CD4-positive, alpha-beta T cell treated with Interleukin-12 subunit alpha and Interleukin-12 subunit beta, for 1 hour (primary cell): ENCODE data around the gene MEF2D.
A peak's percentile ranks its signal among the peaks of the same experiment; 100 is the strongest.

ENCODE experiments used
- DNase-seq: peaks from one replicate; pipeline ENCODE4 v3.0.0-alpha.2; 2020

MEF2D gene

DNA sequence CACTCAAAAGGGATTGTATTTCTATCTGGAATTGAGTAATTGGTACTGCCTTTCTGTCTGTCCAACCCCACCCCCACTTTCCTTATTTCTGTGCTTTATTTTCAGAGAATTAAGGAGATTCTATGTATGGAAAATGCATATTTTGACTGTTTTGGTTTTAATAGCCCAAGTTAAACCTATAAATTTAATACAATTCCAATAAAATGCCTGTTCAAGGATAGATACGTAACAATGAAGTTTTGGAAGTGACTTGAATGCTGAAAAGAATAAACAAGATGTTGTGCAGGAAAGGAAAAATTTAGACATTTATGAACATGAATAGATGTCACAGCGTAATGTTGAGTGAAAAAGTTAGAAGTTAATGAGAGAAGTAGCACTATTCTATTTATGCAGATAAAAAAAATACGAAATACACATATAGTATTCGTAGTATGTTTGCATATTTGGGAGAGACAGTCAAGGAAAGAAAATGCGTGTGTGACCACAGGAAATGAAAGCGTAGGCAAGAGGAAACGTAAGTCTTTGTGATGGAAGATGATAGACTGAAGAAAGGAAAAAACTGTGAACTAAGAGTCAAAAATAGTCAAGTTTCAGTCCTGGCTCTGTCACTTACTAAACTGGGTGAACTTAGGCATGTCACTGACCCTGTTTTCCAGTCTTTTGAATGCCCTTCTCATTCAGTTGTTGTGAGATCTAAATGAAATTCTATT, 62.1 kb downstream of the MEF2D start:
- no peak for DNase-seq

GRCh38 chr1:156437037-156437867, 63.3 kb downstream of the MEF2D start:
- no peak for DNase-seq

DNA sequence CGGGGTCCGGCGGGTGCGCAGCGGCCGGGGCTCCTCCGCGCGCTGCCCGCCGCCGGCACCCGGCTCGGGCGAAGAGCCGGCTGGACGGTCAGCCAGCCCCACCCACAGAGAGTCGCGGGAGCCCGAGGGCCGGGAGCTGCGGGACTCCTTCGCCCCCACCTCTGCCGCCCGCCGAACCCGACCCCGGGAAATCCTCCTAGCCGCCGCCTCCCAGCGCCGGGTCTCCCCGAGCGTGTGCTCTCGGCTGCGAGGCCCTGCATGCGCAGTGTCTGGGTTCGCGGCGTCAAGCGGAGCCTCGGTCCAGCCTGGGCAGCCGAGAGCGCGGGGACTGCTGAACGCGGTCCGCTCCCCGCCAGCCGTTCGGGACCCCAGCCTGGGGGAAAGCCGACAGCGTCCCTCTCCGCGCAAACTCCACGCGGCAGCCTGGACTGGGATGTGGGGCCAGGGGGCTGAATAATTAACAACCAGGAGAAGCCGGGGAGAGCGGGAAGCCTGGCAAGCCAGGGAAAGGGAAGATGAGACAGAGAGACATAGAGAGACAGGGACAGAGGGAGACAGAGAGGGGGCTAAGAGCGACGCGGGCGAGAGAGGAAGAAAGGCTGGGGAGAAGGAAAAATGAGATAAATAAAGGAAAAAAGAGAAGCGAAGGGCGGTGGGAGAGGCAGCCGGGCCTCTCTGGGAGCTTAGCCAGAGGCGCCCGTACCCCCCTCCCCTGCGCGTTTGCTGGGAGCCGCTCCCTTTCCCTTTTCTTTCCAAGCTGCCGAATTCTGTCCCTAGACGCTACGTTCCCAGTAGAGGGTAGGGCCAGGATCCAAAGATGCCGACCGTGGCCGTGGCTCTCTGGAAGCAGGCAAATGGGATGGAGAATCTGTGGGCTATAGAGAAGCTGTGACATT, 64.2 kb downstream of the MEF2D start:
- DNase-seq: no peak

- DNase-seq: peak; percentile 37
Observed at GRCh38 chr1:156435545-156436140, 64.9 kb downstream of the MEF2D start.

DNA sequence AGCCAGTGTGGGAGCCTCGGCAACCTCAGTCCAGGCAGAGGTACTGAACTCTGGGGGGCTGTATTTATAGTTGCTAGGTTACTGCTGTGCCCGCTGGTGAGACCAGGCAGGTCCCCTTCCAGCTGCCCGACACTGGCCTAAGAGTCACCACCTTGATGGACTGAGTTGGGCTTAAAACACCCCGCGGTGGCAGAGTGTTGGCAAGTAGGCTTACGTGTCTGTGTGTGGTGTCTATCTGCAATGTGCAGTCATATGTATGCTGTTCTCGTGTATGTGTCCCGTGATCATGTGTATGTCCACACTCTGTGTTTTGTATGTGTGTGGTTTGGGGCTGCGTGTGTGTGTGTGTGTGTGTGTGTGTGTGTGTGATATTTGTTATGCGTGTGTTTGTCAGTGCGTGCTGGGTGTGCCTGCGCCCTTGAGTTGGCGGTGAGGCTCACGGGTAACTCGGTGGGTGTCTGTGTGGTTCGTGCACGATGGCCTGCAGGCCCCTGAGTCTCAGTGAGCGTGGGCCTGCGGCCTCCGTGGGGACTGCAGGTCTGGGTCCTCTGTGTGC, 65.5 kb downstream of the MEF2D start:
- DNase-seq: no peak

DNA sequence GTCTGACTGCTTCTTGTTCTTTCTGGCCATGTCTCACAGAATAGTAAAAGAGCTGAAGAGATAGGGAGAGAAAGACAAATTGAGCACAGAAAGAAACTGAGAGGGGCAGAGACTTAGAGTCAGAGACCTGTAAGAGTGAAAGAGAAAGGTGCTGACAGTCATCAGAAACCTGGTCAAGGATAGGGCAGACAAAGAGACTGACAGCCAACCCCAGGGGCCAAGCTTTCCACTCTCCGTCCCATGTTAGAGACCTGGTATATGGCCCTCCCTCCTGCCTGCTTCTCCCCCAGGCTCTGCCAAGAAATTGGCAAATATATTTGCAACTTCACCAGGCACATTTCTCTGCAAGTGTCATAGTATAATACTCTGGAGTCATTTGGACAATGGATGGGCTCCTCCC, 67.0 kb downstream of the MEF2D start:
- DNase-seq: no peak

GRCh38 chr1:156433032-156433431, 67.5 kb downstream of the MEF2D start:
- DNase-seq: no peak

DNA sequence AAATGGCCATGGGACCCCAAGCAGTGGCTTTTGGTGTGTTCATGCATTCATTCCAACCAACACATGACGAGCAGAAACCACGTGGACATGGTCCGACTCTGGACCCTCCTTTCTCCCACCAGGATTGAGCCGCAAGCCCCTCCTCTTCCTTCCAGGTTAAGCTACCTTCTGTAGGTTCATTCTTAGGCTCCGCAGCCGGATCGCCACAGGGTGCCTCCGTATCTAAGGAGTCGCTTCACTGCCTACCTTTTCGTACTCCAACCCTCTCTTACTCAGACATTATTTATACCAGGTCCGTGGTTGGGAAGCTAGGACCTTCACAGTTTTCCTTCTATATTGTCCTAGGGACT, 67.9 kb downstream of the MEF2D start:
- DNase-seq: no peak

- DNase-seq: no peak
Observed at GRCh38 chr1:156431769-156432668, 68.6 kb downstream of the MEF2D start.

DNA sequence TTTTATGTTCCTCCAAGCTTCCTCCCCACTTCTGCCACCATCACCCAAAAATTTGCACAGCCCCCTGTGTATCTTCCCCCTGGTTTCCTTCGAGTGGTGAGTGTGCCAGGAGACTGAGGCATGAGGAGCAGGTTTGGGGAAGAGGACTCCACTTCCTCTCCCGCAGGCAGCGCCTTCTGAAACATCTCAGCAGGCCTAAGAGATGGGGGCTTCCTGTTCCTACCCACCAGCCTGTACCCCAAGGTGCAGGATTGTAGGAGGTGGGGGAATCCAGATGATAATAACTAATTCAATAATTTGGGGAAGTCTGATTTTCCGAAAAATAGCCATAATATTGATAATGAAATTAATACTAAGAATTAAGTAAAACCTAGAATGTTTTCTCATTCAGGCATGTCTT, 69.2 kb downstream of the MEF2D start:
- DNase-seq: no peak

- DNase-seq: no peak
Observed at GRCh38 chr1:156430866-156431265, 69.7 kb downstream of the MEF2D start.

DNA sequence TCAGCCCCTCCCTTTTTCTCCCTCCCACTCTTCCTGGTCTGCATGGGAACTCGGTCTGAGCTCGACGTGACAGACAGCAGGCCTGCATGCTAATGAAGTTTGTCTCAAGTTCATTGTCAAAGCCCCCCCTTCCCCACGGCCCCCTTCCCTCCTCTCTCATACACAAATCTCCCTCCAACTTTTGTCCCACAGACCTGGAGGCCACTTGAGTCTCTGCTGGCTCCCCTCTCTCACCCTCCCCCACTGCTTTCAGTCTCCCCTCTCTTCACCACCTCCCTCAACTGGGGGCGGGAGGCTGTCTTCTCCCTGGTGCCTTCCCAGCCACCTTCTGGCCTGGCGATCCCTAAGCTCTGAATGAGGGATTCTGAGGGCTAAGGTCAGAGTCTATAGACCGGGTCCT, 70.3 kb downstream of the MEF2D start:
- no peak for DNase-seq

DNA sequence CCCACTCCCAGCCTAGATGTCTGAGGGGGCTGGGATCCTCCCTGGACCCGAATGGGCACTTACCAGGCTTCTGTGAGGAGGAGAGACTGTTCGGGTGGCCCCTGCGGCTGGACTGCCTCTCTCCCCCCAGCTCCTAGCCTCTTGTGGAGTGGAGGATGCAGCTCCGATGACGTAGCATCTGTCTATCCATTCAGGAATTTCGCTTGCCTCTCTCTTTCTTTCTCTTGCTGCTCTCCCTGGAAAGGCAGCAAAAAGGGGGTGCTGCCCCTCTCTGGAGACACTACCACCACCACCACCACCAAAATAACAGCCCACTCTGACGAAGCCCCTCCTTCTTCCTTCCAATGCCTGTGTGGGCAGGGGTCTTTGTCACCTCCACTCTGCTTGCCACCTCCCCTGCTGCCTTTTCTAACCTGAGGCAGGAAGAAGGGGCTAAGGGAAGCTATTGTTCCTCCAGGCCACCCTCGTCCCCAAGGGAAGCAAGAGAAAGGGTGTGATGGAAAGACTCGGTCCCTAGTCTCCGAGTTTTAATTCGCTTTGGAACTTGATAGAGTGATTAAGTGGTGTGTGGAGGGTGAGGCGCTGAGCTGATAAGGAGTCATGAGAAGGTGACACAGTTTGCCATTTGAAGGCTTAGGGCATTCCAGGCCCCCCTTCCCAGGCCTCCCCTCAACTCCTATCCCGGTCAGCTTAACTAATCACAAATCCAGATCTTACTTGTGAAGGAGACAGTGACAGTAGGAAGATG, 71.1 kb downstream of the MEF2D start:
- no peak for DNase-seq

- no peak for DNase-seq
Observed at GRCh38 chr1:156428746-156429288, 71.8 kb downstream of the MEF2D start.

- DNase-seq: no peak
Observed at GRCh38 chr1:156427957-156428356, 72.6 kb downstream of the MEF2D start.

DNA sequence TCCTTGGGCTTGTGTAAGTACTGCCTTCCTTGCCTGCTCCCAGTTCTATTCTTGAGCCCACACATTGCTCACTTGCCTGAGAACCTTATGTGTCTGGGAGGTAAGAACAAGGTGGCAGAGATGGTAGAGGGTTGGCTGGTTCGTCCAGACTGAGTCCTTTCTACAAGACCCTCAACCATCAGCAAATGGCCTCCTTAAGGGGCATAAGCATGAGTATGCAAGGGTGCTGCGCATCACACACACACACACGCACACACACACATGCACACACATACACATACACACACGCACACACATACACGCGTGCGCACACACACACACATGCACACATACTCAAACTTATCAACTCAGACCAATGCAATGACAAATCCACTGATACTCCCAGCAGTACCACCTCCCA, 74.6 kb downstream of the MEF2D start:
- no peak for DNase-seq

- DNase-seq: no peak
Observed at GRCh38 chr1:156424806-156425432, 75.7 kb downstream of the MEF2D start.

DNA sequence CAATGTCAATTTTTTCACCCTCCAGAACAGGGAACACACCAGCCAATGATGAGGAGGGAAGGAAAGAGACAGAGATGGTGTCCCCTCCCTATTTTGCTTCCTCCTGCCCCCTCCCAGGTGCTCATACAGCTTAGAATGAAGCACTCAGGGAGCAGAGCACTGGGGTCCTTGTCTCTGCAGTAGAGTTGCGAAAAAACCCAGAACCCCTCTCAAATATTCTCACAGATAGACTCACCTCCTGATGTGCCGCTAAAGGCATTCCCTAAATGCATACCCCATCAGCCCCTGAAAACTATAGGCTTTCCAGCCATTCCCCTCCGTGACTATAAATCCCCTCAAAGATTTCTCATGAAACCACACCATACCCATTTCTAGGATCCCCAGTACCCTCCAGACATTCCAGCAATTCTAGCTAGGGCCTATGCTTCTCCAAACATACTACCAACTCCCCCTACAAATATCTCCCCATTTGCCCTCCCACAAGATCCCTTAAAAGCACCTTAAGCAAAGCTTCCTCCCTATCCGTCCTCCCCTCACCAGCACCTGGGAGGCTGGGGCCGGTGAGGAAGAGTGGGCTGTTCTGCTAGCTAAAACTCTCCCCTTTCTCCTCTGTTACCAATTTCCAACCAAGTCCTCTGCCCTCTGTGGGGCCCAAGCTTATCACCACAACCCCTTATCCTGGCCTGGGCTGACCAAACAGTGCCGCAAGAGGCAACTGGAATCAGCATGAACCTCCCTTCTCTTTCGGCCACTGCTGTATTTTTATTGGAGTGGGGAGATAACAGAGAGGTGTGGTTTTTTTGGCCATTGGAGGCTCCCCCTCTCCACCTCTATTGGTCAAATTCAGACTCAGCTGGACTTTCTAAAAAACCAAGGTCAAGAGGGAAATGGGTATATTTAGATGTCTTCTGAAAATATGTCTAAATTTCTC, 76.9 kb downstream of the MEF2D start:
- no peak for DNase-seq

DNA sequence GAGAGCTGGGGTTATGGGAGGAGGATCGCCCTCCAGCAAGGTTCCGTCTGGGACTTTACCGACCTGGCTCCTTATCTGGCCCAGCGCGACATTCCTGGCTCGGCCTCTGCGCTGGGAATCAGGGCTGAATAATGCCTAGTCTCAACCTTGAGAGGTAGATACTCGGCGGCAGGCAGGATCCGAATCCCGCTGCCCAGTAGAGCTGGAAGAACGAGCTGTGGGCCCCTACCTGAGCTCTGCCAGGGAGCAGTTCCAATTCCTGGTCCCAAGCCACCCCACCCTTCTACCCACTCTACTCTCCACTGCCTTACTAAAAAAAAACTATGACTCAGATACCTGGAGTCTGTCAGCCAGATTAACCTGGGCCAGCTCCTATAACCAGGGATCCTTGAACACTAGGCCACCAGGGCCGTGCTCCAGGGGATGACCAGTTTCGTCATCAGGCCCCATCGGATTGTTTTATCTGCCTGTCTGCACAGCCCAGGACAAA, 77.9 kb downstream of the MEF2D start:
- no peak for DNase-seq
